ENCODE data around the gene RINT1.

DNA sequence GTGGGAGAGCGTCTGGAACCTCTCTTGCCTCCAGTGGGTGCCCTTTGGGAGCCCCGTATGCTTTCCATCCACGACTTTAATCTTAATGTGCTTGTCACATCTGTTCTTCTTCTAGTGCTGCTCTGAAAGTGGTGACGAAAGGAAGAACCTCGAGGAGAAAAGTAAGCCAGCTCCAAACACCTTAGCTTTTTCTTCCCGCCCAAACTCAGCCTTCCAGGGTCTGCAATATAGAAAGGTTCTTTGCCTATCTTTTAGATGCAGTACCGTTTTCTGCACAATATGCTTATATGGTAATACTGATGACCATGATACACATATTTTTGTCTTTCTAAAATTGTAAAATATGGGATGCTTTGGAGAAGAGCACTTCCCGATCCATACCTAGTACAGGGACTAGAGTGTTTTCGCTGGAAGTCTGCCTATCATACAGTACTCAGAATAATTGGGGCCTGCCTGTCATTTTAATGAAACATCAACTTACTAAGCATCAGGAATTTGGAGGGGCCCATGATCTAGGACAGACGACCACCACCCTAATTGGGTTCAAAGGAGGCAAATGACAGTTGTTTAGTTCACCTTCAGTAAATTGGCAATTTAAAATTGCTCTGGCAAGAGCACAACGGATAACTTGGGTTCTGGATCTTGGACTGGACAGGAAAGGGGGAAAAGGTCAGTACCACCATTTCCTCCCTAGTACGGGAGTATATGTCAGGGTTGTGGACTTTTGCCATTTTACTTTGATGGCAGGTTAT is 884 bp downstream of the RINT1 start:
- TF ChIP-seq BHLHE40 (IDR thresholded peaks at IDR 0.05; ENCODE audit: borderline replicate concordance) (no peak), ZNF384 (IDR thresholded peaks at IDR 0.05) (no peak), HDGF (IDR thresholded peaks at IDR 0.05; ENCODE audit: borderline replicate concordance) (no peak), SUZ12 (IDR thresholded peaks at IDR 0.05) (no peak), FOXM1 (IDR thresholded peaks at IDR 0.05; ENCODE audit: borderline replicate concordance) (no peak), SP1 (IDR thresholded peaks at IDR 0.05) (no peak), TARDBP (IDR thresholded peaks at IDR 0.05) (no peak), FOXA1 (IDR thresholded peaks at IDR 0.05) (no peak)
- TF ChIP-seq, protein P1, sequence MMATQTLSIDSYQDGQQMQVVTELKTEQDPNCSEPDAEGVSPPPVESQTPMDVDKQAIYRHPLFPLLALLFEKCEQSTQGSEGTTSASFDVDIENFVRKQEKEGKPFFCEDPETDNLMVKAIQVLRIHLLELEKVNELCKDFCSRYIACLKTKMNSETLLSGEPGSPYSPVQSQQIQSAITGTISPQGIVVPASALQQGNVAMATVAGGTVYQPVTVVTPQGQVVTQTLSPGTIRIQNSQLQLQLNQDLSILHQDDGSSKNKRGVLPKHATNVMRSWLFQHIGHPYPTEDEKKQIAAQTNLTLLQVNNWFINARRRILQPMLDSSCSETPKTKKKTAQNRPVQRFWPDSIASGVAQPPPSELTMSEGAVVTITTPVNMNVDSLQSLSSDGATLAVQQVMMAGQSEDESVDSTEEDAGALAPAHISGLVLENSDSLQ (IDR thresholded peaks at IDR 0.05) = no peak

All from HEK293T (cell line).